Epithelial cell of prostate (primary cell): ENCODE measurements around the gene SLC35A5.

Experiments
- DNase-seq: peaks from one replicate; pipeline ENCODE4 v3.0.0-alpha.2; 2011; ENCODE audit warnings: low read depth, low spot score
- H3K27ac ChIP-seq: fragments of 450-650 bp; 2 replicates; pipeline ENCODE4 v1.5.1; 2017; ENCODE audit warnings: mild to moderate bottlenecking

Gene SLC35A5

DNA sequence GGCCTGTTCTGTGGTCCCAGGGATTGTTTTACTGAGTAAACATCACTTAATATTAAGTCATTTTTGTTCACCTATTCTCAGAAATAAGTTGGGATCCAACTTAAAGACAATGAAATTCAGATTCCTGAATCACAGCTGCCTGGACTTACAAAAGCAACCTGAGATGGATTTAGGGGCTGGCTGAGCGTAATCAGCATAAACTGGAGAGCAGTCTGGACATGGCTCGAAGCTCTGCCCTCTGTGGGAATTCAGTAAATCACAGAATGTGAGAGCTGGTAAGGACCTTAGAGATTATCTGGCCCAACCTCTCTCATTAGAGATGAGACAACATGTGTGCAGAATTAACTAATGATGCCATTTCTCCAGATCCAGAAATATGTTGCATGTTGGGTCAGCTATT is 55.4 kb downstream of the SLC35A5 start:
- no peak for DNase-seq
- no peak overlapping the region for H3K27ac ChIP-seq

DNA sequence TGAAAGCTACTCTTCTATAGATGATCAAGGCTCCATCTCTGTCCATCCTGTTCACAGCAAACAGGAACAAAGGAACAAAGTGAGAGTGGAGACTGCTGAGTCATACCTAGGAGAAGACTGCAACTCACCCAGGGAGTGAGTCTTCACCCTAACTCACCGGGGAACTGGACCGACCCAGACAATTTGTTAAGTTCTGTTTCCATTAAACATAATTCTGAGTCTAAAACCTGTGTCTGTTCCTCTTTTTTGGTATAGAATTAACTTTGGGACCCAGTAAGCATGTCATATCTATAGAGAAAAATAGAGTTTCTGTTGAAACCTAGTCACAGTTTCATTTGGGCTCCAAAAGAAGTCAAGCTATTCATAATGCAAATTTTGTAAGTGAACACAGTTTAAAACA is 57.5 kb downstream of the SLC35A5 start:
- H3K27ac ChIP-seq: no peak overlapping the region
- DNase-seq: peak; percentile 20

DNA sequence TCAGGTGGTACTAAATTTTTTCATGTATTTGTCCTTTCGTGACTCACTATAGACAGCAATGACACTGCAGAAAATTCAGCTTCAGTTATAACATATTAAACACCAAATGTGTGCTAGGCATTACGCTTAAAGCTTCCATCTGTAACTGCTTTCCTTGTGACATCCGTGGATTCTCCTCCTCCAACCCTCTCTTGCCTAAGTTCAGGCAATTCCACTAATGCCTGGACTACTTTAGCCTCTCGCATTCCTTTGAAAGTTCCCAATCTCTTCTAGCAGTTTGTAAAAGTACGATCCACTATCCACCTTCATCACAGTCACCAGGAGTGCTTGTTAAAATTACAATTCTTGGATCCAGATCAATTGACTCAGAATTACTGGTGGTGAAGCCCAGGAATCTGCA is 61.4 kb downstream of the SLC35A5 start:
- DNase-seq: no peak
- peak overlapping the region; percentile 10 for H3K27ac ChIP-seq

DNA sequence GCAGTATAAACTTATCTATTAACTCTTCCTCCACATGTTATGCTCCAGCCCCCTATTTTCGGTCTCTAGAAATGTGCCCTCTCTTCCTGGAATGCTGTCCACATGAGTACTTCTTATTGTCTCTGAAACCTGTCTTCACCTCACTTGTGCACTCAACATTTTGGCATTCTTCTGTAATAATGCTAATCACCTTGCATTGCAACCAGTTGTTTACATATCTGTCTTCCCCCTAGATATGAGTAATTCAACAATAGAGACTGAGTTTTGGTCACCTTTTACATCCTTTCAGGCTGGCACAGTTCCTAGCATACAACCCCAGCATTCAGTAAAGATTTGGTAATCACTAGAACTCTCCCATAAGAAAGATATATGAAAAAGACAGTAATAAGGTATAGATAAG is 61.9 kb downstream of the SLC35A5 start:
- peak overlapping the region; percentile 10 for H3K27ac ChIP-seq
- DNase-seq: no peak

DNA sequence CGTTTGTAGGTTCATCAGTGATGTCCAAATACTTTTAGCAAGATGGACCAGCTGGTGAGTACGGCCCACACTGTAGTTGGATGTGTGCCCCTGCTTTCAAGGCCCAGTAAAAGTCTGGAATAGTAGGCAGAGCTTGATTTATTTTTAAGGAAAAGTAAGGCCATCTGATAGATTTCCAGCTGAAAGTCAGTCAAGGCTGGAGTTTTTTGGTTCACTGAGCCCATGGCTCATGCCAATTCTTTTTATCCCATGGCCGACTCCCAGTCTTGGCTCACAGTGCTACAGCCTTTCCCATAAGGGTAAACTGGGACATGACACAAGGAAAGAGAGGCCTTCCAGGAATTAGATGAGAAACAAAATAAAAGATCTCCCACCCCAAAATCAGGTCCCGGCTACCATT is 65.6 kb downstream of the SLC35A5 start:
- DNase-seq: no peak
- no peak overlapping the region for H3K27ac ChIP-seq

DNA sequence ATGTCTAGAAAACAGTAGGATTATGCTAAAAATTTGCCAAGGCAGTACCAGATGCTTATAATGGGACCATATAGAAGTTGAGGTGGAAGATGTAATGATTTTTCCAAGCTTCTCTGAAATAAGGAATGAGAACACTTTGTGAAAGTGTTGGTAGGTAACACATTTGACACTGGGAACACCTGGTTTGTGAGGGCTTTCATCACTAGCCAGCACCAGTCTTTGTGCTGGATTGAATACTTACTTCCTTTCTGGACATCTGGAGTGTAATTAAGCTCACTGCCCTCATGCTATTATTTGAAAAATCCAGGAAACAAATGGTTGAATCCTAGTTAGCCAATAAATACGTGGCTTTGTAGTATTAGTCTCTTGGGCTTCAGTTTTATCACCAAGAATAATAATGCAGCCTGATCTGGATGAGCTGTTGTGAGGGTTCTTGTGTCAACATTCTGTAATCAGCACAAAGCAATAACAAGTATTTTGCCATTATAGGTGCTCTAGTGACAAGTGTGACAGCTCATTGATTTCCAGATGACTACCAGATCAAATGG is 66.1 kb downstream of the SLC35A5 start:
- no peak overlapping the region for H3K27ac ChIP-seq
- no peak for DNase-seq

DNA sequence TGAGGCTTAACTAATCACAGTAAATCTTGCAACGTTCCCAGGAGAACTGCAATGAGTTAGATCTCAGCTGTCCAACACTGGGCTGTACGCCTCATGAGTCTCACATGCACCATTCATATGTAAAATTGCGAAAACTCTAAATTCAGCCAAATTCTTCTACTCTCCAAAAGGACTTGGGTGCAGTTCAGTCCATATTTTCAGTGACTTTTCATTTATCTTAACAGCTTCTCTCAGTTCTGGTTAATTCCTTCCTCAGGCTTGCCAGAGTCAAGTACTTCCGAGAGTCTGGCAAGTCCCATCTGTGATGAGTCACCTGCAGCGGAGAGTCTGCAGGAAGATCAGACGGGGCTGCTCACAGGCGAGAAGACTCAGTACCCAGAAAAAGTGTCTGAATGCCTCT is 67.6 kb downstream of the SLC35A5 start:
- DNase-seq: no peak

DNA sequence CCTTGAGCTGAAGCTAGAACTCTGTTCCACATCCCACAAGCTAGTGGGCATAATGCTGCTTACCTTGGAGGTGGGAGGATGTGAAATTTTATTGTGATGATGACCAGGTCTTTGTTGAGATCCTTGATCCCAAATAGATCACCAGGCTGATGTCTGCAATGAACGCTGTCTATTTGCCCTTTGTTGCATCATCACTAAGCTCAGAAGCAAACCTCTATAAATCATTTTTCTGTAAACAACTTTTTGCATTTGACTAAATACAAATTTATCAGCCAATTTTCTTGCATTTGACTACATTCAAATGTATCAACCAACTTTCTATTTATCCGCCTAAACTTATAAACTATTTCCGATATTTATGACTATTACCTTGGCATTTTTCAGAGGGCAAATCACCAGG is 69.4 kb downstream of the SLC35A5 start:
- DNase-seq: no peak
- H3K27ac ChIP-seq: no peak overlapping the region

More for the DNA sequence above, 67.6 kb downstream of the SLC35A5 start:
- H3K27ac ChIP-seq: no peak overlapping the region

DNA sequence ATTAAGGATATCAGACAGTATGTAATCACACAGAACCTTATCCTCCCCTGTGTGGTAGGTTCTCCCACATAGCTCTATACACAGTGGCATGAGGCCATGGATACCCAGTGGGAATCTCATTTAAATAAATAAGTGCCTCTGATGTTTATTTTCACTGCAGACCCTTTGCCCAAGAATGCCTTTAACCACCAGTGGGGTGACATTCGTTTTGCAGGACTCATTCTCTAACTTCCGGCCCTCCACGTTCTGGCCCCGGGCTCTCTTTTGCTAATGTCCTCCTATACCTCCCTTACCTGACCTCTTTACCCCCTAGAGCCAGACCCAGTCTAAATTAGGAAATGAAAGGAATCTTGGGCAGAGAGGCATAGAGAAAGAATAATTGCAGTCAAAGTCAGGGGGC is 70.8 kb downstream of the SLC35A5 start:
- H3K27ac ChIP-seq: no peak overlapping the region

DNA sequence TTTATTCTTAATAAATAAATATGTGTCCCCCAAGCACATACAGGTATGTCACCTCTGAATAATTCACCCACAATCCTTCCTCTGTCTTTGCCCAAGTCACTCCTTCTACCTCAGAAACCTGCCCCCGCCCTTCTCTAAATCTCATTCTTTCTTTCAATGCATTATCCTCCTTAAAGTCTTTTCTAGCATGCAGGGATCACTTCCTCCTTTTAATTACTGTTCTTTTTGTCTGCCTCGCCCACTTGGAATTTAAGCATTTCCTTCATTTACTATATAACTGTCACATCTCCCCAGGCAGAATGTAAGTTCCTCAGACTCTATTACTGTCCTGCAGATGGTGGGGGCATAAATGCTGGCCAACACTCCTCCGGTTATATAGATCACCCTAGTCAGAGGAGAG is 71.3 kb downstream of the SLC35A5 start:
- DNase-seq: no peak
- H3K27ac ChIP-seq: no peak overlapping the region

More for the DNA sequence above, 70.8 kb downstream of the SLC35A5 start:
- DNase-seq: no peak

DNA sequence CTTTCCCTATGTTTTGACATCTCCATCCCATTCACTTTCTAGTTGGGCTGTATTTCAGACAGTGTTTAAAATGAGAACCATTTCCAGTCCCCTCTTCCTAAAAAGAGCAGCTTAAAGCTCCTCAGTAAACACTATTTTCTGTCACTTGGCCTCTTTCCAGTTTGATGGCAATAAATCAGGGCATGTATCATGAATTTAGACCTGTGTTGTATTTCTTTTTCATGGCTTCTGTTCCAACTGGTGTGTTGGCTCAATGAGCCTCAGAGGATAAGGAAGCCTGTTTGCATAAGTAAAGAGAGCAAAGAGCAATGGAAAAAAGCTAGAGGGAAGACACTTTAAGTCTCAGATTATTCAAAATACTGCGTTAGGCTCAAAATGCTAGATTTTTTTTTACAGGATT is 71.9 kb downstream of the SLC35A5 start:
- no peak for DNase-seq
- no peak overlapping the region for H3K27ac ChIP-seq

DNA sequence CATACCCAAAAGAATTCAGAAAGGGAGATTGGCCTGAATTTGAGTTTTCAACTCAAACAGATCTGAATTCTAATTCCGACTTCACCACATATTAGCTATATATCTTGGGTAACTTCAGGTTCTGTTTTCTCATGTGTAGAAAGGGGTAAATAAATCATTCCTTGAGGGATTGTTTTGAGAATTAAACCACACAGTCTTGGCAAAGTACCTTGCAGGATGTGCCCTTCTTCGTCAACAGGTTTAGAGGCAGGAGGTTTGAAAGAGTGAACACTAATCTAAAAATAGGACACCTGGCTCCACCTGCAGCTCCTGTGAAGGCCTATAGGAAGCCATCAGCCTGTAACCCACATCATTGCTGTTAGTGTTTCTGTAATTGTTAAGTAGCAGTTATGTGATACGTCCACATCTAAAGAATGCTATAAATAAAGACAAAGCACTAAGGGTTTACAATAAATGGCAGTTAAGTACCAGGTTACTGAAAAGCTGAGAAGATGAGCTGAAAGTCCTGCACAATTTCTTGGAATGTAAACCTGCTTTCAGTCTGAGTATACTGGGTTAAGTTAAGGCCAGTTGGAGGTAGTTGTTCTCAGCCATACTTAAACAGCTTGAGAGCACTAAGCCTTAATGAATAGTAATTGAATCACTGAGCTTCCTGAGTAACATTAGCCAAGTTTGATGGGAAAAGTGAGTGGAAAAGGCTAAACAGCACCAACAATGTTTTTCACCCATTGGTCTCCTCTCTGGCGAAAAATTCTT is 73.1 kb downstream of the SLC35A5 start:
- H3K27ac ChIP-seq: peak overlapping the region; percentile 8
- no peak for DNase-seq
